Renal cortex interstitium (tissue), 11 donors: Measurements from ENCODE around the gene CTSZ. TPM values are rescaled to one million over a fixed set of nuclear protein-coding genes. Genes with fewer than 3 reads are reported as not detected.
A peak's percentile ranks its signal among the peaks of the same experiment; 100 is the strongest.

Experiments
- DNase-seq, 11 donors: peaks; one replicate each; pipeline ENCODE4 v3.0.0-alpha.2; 2013; ENCODE audit warnings: low read depth in 9 of 11, low spot score in 4 of 11; ENCODE audit errors: extremely low read depth in 1 of 11
- polyA plus RNA-seq, 3 donors: library from polyadenylated mRNA; unstranded; fragments of 120-200 nt; gene quantifications; one replicate each; pipeline ENCODE4 v1.2.1, GENCODE V29; 2013; ENCODE audit not compliant: insufficient read length in 3 of 3

CTSZ gene
- polyA plus RNA-seq, 3 donors: 72.7 to 79.1 (median 78.6) TPM

DNA sequence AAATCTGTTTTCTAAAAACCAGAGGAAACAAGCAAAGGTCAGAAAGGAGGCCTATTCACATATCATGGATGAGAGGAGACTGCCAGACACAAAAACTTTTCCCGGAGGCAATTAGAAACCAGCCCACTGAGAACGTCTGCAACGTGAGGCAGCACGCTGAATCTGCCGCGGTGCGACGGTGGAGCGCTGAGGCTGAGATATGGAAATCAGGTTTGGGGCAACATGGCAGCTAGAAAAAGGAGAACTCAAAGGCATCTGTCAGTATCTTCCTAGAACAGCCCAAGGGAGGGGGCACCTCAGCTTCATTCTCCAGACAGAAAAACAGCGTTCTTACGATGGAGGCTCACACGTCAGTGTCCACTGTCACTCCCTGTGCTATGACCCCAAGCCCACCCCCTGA lies 30.3 kb upstream of the CTSZ start:
- DNase-seq: no peak

DNA sequence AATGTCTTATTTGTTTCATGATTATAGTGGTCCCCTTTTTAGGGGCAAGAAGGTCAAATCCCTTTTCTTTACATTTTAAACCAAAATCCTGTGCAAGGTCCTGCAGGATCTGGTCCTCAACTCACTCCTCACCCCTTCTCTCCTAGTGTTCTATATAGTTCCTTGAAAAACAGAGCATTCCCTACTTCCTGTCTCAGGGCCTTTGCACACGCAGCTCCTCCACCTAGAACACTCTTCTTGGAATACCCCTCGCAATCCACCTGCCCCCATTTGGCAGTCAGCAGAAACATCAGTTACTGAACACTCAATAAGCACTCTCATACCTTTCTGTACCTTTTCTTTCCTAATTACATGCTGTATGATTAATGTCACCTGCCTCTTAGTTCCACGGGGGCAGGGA lies 28.3 kb upstream of the CTSZ start:
- DNase-seq: no peak

DNA sequence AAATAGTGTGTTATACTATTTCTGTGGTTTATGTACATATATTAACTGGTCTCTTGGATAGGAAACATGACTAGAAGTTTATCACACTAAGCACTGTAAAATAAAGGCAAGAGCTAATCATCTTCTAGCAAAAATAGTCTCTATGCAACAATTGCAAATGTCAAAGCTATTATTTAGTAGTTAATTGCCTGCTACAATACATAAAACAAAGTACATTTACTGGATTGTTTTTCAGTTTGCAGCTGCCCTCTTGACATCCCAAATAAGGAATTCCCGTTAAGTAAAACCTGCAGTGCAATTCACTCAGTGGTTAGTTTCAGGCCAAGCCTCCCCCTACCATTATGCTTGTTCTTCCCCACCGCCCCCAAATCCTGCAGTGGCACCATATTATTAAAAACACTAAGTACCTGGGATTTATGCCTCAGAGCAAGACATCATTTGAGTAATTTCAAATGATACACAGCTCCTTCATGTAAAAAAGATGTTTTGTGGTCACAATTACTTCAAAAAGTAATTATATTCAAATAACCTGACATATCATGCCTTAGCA lies 26.6 kb upstream of the CTSZ start:
- DNase-seq: no peak

DNA sequence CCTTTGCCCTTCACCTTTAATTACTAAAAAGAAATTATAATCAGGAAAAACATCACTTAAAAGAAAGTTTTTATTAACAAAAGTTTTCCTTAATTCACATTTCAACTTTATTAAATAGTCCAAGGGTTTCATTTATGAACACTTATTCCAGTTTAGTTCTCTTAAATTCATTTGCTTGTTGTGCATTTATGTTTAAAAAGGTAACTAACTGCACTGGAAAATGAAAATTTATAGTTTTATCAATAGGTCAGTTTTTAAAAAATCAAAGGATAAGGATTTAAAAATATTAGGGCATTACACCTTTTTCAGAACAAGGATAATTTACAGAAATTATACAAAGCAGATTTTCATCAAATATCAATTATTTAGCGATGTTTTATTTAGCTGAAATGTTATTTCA lies 26.0 kb upstream of the CTSZ start:
- no peak for DNase-seq

DNA sequence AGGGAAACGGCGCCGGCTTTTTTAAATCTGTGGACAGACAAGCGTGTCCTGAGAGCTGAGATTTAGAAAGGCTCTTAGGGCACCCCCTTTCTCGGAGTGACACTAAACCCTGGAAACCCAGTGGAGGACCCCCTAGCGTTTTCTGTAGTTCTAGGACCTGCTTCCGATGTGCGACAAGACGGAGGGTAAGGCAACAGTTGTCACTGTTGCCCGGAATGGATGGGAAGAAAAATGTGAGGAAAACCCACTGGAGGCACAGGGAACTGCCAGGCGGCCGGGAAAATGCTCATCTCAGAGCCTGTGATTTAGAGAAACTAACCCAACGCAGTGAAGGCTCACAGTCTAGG lies 25.6 kb upstream of the CTSZ start:
- DNase-seq: peak in 1 of 11 donors; percentile 29

- peak; percentile 73 to 95 (median 91) for DNase-seq
These were observed 25.1 kb upstream of the CTSZ start, which contains the start of gene ATP5F1E for GRCh38 chr20:59032023-59032712. ATP5F1E (minus strand) TSS chr20:59032335; CDS start chr20:59032251, 84 bp downstream.

- no peak for DNase-seq
These were observed 24.5 kb upstream of the CTSZ start for GRCh38 chr20:59031564-59032022.

GRCh38 chr20:59030911-59031563 lies 24.0 kb upstream of the CTSZ start:
- no peak for DNase-seq

DNA sequence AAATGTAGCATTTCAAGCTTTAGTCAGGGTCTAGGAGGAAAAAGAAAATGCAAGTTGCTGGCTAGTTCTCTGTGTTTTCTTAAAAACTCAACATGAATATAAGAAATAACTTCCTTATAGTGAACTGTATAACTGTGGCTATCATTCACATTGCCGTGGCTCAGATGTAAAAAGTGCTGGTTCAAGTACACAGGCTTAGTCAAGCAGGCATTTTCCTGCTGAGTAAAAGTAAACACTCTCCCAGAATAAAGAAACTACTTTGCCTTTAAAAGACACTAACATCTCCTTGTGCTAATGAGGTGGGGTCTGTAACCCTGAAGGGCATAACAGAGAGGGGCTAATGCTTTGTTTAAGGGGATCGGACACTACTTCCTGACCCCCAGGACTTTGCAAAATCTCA lies 21.8 kb upstream of the CTSZ start:
- DNase-seq: no peak

DNA sequence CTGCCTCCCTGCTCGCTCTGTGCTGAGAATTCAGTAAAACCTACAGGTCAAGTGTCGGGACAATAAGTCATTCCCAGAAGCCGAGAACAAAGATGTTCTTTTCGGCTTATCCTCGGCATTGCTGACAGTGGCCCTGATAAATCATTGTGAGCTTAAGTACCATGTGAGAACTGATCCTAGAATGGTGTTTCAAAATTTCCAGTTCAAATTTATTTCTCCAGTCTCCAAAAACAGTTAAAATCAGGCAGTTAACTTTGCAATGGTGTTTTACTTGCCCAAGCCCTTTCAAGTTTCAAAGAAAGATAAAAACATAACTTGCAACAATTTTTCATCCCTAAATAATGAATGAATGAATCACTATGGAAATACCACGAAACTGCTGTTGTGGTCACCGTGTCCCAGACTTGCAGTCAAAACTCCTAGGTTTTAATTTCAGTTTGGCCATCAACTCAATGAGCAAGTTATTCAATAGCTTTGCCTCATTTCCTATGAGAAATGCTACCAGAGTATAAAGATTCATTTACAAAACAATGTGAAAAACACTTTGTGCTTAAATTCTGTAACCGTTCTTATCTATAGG lies 20.8 kb upstream of the CTSZ start:
- DNase-seq: no peak

- no peak for DNase-seq
These were observed 20.1 kb upstream of the CTSZ start for GRCh38 chr20:59026904-59027740.

DNA sequence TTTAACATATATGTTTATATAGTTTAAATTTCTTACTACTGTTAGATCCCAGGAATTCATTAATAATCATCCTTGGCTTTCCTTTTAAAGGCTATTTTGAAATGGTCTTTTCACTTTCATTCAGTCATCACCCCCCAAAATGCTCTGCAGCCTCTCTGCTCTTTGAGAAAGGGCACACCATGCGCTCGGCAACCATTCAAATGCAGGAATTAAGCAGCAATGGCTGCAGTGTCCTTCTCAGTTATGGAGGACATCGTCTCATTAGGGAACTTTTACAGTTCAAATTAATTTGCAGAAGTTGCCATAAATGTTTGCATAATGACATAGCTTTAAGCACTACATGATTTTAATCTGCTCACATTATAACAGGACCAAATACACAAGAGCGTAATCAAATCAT lies 18.5 kb upstream of the CTSZ start:
- DNase-seq: no peak

DNA sequence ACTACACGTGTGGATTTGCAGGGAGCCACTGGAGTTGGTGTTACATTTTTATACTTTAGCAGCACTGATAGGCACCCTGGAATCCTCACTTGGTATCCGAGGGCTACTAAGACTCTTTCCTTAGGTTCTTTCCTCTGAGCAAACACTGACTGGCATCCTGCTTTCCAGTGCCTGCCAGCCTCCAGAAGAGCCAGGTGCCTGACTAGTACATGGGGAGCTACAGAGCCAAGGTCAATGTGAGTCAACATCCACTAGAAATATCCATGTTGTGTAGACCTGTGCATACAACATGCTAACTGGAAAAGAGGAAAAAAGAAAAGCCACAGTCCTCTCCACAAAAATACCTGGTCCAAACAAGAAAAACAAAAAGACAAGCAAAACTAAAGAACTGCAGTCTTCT lies 18.0 kb upstream of the CTSZ start:
- no peak for DNase-seq

- no peak for DNase-seq
These were observed 17.1 kb upstream of the CTSZ start for GRCh38 chr20:59024111-59024530.

- DNase-seq: no peak
These were observed 16.6 kb upstream of the CTSZ start for GRCh38 chr20:59023616-59024015.

DNA sequence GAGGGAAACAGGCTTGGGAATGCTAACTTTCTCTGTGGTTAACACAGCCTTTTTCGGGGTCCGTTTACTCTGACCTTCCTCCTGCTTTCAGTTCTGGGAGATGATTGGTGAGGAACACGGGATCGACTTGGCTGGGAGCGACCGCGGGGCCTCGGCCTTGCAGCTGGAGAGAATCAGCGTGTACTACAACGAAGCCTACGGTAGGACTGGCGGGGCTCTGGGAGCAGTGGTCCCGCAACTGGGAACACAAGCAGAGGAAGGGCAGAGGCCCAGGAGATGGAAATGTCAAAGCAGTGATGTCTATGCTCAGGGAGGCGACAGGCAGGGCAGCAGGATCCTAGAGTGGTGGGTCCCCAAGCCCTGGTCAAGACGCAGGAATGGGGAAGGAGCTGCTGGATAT lies 15.7 kb upstream of the CTSZ start:
- DNase-seq: no peak

- no peak for DNase-seq
These were observed 14.0 kb upstream of the CTSZ start for GRCh38 chr20:59020938-59021551.

GRCh38 chr20:59019217-59019616 lies 12.2 kb upstream of the CTSZ start, which contains the start of gene TUBB1:
TUBB1 (plus strand) TSS chr20:59019429; CDS start chr20:59019523, 94 bp downstream.
- DNase-seq: no peak

DNA sequence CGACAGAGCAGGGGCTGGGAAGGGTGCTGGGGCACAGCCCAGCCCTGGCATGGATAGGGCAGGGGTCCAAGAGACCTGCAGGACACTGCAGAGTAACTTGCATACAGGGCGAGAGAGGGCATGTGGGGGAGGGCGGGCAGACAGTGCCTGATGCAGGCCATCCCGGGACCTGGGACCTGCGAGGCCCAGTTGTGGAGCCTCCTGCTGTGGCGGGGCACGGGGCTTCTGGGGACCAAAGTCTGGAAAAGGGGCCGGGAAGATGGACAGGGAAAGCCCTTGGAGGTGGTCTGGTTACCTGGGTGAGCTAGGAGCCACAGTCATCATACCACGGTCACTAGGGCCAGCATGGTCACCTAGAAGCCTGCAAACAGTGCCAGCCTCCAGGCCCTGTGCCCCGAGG lies 11.8 kb upstream of the CTSZ start:
- no peak for DNase-seq
